Stimulated activated CD4-positive, alpha-beta T cell treated with anti-CD3 and anti-CD28 coated beads, Interleukin-2, amount 100 ng/mL, for 48 hours (primary cell): ENCODE results near the gene ATP6V1A.

Source experiments
- DNase-seq, 2 donors: peaks; one replicate each; pipeline ENCODE4 v3.0.0-alpha.2; 2020

Gene ATP6V1A

DNA sequence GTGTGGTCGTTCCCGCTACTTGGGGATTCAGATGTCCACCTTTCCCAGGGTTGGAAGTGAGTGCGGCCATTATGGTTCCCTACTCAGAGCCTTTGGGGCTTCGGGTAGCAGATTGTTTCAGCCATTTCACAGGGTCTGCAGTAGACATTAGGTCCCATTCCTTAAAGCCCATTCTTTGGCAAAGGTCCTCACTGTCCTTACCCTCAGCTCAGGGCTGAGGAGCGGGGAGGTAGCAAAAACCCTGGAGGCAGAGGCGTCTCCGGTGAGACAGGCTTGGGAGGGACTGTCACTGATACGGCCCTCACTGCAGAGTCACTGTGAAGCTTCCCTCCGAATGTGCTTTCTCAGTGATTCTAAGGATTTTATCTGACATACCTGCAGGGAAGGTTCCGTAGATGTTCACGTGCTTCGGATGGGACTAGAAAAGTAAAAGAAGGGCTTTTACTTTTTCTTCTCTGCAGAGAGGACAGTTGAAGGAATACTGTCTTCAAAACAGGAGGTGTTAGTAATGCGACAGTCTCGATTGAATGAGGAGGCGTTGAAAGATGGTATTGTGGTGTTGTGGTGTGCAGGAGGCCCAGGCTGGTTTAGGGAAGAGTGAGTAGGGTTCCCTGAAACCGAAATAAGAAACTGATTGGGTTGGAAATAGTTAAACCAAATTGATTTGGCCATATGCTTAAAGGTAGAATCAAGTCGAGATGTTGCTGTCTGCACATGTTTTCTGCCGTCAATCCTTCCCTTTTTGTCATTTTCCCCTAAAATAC is 630 bp downstream of the ATP6V1A start:
- DNase-seq = peak; percentile 19 to 27

DNA sequence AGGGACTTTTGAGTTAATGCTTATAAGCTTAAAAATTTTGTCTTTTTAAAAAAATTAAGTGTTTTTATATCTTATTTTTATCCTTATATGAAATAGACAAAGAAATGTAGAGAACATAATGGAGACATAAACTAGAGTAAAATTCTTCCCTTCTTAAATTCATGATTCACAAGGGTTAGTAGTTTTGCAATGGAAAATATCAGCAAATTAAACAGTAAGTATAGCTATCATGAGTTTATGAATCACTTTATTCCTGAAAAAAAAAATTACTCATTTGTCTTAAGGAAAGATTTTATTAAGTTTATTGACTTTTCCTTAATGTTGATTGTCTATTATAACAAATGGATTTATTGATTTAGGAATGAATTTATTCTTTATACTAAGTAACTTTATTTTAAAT is 4.3 kb downstream of the ATP6V1A start:
- no peak for DNase-seq

DNA sequence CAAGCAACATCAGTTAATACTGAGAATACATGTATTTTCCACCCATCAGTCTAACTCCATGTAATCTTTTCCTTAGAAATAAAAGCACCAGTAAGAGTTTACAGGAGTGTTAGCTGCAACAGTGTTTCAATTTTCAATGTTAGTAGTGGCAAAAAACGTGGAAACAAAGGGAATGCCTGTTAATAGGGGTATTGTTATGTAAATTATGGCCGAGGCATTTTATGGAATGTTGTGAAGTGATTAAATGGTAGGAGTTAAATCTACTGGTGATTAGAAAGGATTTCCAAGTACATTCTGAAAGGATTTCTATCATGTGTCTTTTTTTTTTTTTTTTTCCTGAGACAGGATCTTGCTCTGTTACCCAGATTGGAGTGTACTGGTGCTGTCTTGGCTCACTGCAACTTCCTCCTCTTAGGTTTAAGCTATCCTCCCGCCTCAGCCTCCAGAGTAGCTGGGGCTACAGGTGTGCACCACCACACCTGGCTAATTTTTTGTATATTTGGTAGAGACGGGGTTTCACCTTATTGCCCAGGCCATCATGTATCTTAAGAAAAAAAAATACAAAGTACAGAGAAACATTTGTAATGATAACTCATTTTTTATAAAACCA is 6.6 kb downstream of the ATP6V1A start:
- DNase-seq = no peak

DNA sequence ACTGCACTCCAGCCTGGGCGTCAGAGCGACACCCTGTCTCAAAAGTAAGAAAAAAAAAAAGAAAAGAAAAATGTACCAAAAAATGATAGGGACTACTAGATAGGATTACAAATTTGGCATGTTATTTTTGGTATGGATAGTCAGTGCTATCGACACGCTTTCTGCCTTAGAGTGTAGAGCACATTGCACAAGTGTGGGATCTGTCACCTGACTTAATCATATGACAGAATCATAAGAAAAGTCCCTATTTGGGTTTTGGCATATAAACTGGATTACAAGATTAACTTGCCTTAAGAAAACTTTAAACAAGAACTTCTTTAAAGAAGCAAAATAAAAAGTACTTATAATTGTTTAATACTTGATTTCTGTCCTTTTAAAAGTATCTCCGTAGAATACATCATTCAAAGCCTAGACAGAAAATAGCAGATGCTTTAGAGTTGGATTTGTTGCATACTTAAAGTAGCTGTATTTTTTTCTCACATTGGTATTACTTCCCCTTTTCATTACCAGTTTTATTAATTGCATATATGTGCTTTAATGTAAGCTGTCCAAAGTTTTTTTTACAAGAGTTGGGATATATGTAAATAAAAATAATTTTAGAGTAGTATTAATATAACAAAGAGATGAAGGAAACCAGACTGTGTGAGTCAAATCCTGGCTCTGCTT is 7.8 kb downstream of the ATP6V1A start:
- no peak for DNase-seq

GRCh38 chr3:113758389-113759024 is 11.7 kb downstream of the ATP6V1A start:
- no peak for DNase-seq

GRCh38 chr3:113764698-113765097 is 17.9 kb downstream of the ATP6V1A start:
- no peak for DNase-seq

GRCh38 chr3:113769551-113769950 is 22.7 kb downstream of the ATP6V1A start:
- no peak for DNase-seq

- DNase-seq = no peak
Measured at GRCh38 chr3:113771993-113772392, 25.2 kb downstream of the ATP6V1A start.

DNA sequence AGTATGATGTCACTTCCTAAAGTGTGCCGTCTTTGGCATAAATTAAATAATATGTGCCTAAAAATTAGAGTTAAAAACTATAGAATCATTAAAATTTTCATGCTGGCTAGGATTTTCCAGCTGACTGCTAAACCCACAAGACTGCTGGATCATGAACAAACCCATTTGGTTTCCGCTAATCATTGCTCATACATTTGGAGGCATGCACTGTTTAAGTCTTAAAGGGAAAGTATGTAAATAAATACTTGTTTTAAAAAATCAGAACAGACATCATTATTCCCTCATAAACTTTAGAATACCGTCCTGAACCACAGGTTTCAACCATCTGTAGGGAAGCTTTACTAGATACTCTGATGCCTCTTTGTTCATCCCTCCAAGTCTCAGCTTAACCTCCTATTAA is 26.5 kb downstream of the ATP6V1A start:
- no peak for DNase-seq

DNA sequence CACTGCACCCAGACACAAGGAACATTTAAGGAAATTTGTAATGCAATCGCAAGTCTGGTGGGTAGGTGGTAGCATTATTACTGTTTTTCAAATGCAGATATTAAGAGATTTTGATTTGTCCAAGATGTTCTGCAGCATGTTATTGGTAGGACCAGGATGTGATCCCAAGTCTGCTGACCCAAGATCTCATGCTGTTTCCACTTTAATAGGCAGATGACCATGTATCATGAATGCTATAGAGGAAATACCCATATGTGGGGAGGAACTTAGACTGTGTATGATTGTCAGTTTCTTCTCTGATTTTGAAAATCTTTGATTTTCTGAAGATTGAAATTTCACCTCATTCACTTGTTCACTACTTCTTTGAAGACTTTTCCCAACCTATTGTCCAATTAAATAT is 28.7 kb downstream of the ATP6V1A start:
- no peak for DNase-seq

GRCh38 chr3:113776564-113776963 is 29.7 kb downstream of the ATP6V1A start:
- DNase-seq = no peak

GRCh38 chr3:113783463-113783862 is 36.6 kb downstream of the ATP6V1A start:
- DNase-seq = no peak

GRCh38 chr3:113783980-113784379 is 37.1 kb downstream of the ATP6V1A start:
- no peak for DNase-seq

GRCh38 chr3:113791381-113791780 is 44.5 kb downstream of the ATP6V1A start:
- DNase-seq = no peak

GRCh38 chr3:113794526-113794925 is 47.7 kb downstream of the ATP6V1A start:
- no peak for DNase-seq

GRCh38 chr3:113795693-113796092 is 48.9 kb downstream of the ATP6V1A start:
- DNase-seq = no peak

- DNase-seq = no peak
Measured at GRCh38 chr3:113802795-113803455, 56.1 kb downstream of the ATP6V1A start.

GRCh38 chr3:113804661-113805060 is 57.8 kb downstream of the ATP6V1A start:
- DNase-seq = no peak

DNA sequence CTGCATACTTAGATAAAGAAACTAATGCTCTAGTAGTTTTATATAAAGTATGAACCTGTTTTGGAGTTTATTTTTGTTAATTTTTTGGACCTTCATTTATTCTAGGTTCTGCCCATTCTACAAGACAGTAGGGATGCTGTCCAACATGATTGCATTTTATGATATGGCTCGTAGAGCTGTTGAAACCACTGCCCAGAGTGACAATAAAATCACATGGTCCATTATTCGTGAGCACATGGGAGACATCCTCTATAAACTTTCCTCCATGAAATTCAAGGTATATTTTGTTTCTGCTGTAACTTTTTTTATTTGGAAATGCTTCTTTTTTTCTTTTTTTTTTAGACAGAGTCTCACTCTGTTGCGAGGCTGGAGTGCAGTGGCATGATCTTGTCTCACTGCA is 58.4 kb downstream of the ATP6V1A start:
- no peak for DNase-seq

- DNase-seq = no peak
Measured at GRCh38 chr3:113812854-113813253, 66.0 kb downstream of the ATP6V1A start.

DNA sequence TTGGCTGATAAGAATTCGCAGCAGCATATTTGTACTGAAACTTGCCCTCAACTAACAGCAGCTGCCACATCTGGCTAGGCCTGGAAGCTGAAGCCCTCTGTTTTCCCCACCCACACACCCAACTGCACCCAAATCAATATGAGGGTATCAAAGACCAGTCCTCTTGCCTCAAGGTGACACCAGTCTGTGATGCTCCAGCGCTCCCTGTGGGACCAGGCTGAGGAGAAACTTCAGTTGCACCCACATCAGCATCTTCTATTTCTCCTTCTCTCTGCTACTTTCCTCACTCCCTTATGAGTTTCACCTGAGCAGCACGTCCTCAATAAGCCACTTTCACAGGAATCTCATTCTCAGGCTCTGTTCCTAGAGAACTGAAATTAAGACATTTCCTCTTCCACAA is 73.0 kb downstream of the ATP6V1A start:
- no peak for DNase-seq

GRCh38 chr3:113825090-113825489 is 78.3 kb downstream of the ATP6V1A start:
- no peak for DNase-seq

DNA sequence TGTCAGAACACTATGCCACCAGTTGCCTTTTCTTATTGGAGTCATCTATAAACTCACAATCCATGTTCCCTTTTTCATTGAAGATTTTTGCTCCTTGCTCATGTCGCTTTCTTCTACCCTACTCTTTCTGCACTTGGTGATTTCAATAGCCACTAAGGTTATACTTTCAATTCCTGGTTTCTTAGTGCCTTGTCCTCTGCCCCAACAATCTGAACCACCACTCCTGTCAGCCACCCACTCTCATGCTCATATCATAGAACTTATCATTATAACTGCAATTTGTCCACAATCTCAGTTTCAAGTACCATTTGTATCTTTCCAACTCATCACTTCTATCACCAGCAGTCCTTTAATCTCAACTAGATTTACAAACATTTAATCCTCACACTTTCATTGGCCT is 81.8 kb downstream of the ATP6V1A start:
- no peak for DNase-seq
